ENCODE results near the gene NCOA5. TPM values are rescaled to one million over a fixed set of nuclear protein-coding genes. Genes with fewer than 3 reads are reported as not detected.

The NCOA5 gene
- total RNA-seq, 1 experiment from 2014 or later: 16.5 TPM

GRCh38 chr20:46130534-46130933 is 40.8 kb upstream of the NCOA5 start (continued):
- TF ChIP-seq USF2 (CRISPR knock-in tag; IDR thresholded peaks at IDR 0.05): no peak
- no peak for TF ChIP-seq ZNF671 (CRISPR knock-in tag; IDR thresholded peaks at IDR 0.05)
- no peak for TF ChIP-seq STAT6 (CRISPR knock-in tag; conservative IDR thresholded peaks at IDR 0.05; ENCODE audit: low read depth)
- TF ChIP-seq ZNF416 (CRISPR knock-in tag; IDR thresholded peaks at IDR 0.05): no peak

- CTCF ChIA-PET: interaction anchor here (0.7 to 7.9 kb wide), 16 partner anchors 11 to 277 kb away, joined by 3 to 118 read pairs (median 8); partner anchors contain the start of genes CD40 and ELMO2
- Mint-ChIP-seq H3K4me3 (no peak overlapping the region), H3K27ac (no peak overlapping the region), H3K36me3 (peaks cover 4% of the 10 kb centered on the region; the same call in 1 of the 2 replicates), H3K9me3 (no peaks in the 10 kb centered on the region), H3K4me1 (peaks cover 6% of the 10 kb centered on the region), H3K27me3 (ENCODE audit: low read depth) (peaks cover 17% of the 10 kb centered on the region)
- no peak for ATAC-seq
- TF ChIP-seq SOX15 (CRISPR knock-in tag; IDR thresholded peaks at IDR 0.05) (no peak), OVOL2 (CRISPR knock-in tag; IDR thresholded peaks at IDR 0.05; ENCODE audit: borderline replicate concordance) (no peak), NR1H2 (CRISPR knock-in tag; IDR thresholded peaks at IDR 0.05) (no peak), ZBTB43 (CRISPR knock-in tag; IDR thresholded peaks at IDR 0.05) (no peak)
- DNase-seq (ENCODE audit: low spot score): no peak
- POLR2A ChIA-PET: interaction anchor here (1.0 kb wide), 1 partner anchor 219 kb away, joined by 3 read pairs; no protein-coding TSS in a partner anchor
Observed at GRCh38 chr20:46129955-46130481, 40.3 kb upstream of the NCOA5 start.

GRCh38 chr20:46128310-46129151 is 38.8 kb upstream of the NCOA5 start:
- H3K27me3 Mint-ChIP-seq (ENCODE audit: low read depth): peaks cover 17% of the 10 kb centered on the region
- ChIA-PET POLR2A (no interaction called here), CTCF (interaction anchor here (0.5 to 7.9 kb wide), 68 partner anchors 10 to 755 kb away, joined by 3 to 118 read pairs (median 5); partner anchors contain the start of genes CD40, ELMO2 and SLC12A5)
- DNase-seq (ENCODE audit: low spot score) (peak; percentile 71), ATAC-seq (peak; percentile 62)
- TF ChIP-seq JAZF1 (CRISPR knock-in tag; IDR thresholded peaks at IDR 0.05): no peak
- peak; percentile 58 for TF ChIP-seq CTCF (IDR thresholded peaks at IDR 0.05)
- peaks cover 6% of the 10 kb centered on the region for H3K4me1 Mint-ChIP-seq
- H3K4me3 Mint-ChIP-seq: no peak overlapping the region
- no peaks in the 10 kb centered on the region for H3K9me3 Mint-ChIP-seq
- H3K36me3 Mint-ChIP-seq: peaks cover 12% of the 10 kb centered on the region
- H3K27ac Mint-ChIP-seq: no peak overlapping the region

GRCh38 chr20:46127396-46128010 is 37.7 kb upstream of the NCOA5 start:
- H3K27me3 Mint-ChIP-seq (ENCODE audit: low read depth): peaks cover 17% of the 10 kb centered on the region
- no peak overlapping the region for H3K27ac Mint-ChIP-seq
- DNase-seq (ENCODE audit: low spot score): no peak
- peaks cover 18% of the 10 kb centered on the region for H3K36me3 Mint-ChIP-seq
- no peak for TF ChIP-seq NFYB (CRISPR knock-in tag; conservative IDR thresholded peaks at IDR 0.05; ENCODE audit: low read depth)
- ChIA-PET POLR2A (no interaction called here), CTCF (interaction anchor here (1.2 to 7.6 kb wide), 6 partner anchors 28 to 753 kb away, joined by 3 to 118 read pairs (median 11); no protein-coding TSS in a partner anchor)
- peaks cover 3% of the 10 kb centered on the region for H3K4me1 Mint-ChIP-seq
- H3K9me3 Mint-ChIP-seq: no peaks in the 10 kb centered on the region
- no peak for ATAC-seq
- no peak overlapping the region for H3K4me3 Mint-ChIP-seq
